Glomerular visceral epithelial cell (primary cell): ENCODE measurements around the gene ALDOA.

Source experiments
- DNase-seq: peaks from one replicate; pipeline ENCODE4 v3.0.0-alpha.2; 2016; ENCODE audit errors: extremely low spot score

ALDOA gene

DNA sequence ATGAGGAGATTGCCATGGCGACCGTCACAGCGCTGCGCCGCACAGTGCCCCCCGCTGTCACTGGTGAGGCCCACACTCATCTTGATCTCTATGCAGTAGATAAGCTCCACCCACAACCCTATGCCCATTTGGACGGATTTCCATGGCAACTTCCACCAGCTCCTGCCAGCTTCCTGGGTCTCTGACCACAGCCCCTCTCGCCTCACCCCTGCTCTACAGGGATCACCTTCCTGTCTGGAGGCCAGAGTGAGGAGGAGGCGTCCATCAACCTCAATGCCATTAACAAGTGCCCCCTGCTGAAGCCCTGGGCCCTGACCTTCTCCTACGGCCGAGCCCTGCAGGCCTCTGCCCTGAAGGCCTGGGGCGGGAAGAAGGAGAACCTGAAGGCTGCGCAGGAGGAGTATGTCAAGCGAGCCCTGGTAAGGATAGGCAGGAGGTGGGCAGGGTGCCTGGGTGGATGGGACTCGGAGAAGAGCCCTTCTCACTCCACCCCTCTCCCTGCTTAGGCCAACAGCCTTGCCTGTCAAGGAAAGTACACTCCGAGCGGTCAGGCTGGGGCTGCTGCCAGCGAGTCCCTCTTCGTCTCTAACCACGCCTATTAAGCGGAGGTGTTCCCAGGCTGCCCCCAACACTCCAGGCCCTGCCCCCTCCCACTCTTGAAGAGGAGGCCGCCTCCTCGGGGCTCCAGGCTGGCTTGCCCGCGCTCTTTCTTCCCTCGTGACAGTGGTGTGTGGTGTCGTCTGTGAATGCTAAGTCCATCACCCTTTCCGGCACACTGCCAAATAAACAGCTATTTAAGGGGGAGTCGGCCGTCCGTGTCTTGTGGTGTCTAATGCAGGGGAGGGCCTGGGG lies 4.3 kb downstream of the ALDOA start:
- no peak for DNase-seq

DNA sequence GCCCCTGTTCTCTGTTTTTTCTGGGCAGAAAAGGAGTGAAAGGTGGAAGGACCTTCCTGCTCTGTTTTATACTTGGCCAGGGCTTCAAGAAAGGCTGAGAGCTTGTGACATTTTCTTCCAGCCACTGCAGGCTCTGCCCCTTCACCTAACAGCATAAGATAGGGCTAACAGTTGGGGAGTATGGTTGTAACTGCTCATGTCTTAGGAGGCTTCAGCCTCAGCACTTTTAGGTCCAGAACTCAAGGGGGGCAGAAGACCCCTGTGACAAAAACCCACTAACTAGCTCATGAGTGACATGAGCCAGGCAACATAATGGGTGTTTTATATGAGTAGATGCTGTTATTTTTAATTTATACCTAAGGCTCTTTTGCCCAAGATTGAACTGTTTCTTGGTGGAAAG lies 4.9 kb downstream of the ALDOA start:
- no peak for DNase-seq

DNA sequence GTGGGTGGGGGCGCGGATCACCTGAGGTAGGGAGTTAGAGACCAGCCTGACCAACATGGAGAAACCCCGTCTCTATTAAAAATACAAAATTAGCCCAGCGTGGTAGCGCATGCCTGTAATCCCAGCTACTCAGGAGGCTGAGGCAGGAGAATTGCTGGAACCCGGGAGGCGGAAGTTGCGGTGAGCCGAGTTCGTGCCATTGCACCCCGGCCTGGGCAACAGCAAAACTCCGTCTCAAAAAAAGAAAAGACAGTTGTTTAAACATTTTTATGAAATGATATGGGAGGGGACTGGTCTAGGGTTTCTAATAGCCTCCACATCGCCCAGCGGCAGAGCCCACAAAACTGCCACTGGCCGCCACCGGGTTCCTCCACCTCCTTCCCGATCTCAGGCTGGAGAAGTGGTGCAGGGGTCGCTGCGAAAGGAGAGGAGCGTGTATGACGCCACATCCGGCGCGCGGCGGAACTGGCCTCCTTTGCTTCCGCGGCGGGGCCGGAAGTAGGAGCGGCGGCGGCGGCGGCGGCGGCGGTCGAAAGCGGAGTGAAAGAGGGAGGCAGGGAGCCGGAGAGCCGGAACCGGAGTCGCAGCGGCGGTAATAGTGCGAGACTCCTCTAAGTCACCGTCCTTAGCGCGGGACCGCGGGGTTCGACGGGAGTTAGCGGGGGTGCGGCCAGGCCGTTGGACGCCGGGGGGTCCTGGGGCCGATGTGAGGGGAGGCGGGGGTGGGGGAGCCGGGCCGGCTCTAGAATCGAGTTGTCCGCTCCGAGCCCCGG lies 10.1 kb downstream of the ALDOA start, which contains the start of gene PPP4C:
TSS of gene PPP4C (plus strand) at position 492 of the 773 bp plus-strand sequence. CDS start 384 bp downstream, outside the sequence.
- DNase-seq, result peak; percentile 87

DNA sequence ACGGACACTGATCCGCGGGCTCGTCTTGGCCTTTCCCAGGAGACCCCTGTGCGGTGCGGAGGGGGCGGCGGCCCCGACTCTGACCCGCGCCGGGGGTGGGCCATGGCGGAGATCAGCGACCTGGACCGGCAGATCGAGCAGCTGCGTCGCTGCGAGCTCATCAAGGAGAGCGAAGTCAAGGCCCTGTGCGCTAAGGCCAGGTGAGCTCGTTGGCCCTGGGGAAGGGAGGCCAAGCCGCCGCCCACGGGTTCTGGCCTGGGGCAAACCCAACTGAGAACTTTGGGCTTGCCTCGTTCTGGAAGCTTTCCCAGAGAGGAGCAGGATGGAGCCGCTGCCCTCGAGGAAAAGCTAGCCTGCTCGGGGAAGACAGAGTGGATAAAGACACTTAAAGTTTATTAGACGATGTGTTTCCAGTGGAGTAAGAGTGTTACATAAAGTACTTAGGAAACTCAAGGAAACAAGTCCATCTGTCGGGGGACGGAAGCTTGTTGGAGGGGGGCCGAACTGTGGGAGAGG lies 10.8 kb downstream of the ALDOA start:
- DNase-seq, result no peak

DNA sequence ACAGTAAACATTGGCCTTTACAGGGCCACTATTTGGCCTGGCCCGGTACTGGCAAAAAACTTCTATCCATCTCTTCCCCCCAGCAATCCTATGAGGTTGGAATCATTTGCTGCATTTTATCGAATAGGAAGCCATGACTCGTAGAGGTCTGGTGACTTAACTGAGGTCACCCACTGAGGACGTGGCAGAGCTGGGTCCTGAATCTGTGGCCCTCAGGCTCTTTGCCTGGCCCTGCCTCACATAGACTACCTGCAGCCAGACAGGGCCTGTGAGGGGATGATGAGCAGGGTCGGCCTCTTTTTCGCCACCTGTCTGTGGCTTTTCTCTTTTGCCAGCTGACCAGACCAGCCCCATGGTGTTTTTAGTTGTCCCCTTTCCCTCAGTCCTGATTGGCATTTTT lies 12.1 kb downstream of the ALDOA start:
- DNase-seq, result no peak

DNA sequence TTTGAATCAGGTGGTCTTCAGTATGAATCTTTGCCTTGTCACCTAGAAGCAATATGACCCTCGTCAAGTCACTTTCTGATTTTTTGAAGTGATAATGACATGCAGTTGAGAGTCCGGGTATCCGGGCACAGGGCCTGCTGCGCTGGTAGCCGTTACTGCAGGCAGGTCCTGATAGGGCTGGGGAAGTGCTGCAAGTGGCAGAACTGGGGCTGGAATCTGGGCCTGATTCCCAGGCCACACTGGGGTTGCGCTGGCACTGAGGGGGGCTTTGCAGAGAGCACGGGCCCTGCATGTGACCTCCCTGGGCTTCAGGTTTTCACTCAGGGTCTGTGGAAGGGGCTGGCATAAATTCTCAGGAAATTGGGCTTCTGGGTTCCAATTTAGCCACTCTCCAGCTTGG lies 13.2 kb downstream of the ALDOA start:
- no peak for DNase-seq

DNA sequence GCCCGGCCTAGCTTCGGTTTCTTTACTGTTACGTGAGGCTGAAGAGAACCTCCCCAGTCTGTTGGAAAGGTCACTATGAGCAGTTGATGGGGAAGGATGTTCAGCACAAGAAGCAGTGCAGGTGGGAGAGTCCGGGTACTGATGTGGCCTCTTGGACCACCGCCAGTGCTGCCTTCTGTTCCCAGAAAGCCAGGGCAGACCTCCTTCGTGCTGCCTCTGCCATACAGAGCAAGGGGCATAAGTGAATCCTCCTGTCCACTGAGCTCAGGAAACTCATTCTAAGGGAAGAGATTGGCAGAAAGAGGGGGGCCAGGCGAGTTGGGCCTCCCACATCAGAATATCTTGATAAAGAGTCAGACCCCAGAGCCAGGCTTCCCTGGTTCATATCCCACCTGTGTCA lies 13.9 kb downstream of the ALDOA start:
- DNase-seq, result no peak

DNA sequence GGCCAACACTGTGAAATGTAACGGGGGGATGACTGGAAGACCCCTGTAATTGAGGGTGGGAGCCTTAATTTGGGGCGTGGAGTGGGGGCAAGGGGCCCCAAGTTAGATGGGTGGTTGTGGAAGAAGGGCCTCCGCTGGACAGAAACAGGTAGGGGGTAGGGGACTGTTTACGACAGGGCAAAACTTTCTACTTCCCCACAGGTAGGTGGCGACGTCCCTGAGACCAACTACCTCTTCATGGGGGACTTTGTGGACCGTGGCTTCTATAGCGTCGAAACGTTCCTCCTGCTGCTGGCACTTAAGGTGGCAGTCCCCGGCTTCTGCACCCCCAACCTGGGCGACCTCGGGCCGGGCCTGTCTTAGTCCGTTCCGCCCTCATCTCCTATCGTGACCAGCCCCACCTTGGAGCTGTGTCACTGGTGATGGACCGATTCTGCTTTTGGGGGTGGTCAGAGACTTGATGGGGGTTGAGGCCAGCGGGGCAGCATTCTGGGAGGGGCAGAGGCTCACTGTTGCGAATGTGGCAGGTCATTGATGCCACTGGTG lies 17.1 kb downstream of the ALDOA start:
- DNase-seq, result no peak

DNA sequence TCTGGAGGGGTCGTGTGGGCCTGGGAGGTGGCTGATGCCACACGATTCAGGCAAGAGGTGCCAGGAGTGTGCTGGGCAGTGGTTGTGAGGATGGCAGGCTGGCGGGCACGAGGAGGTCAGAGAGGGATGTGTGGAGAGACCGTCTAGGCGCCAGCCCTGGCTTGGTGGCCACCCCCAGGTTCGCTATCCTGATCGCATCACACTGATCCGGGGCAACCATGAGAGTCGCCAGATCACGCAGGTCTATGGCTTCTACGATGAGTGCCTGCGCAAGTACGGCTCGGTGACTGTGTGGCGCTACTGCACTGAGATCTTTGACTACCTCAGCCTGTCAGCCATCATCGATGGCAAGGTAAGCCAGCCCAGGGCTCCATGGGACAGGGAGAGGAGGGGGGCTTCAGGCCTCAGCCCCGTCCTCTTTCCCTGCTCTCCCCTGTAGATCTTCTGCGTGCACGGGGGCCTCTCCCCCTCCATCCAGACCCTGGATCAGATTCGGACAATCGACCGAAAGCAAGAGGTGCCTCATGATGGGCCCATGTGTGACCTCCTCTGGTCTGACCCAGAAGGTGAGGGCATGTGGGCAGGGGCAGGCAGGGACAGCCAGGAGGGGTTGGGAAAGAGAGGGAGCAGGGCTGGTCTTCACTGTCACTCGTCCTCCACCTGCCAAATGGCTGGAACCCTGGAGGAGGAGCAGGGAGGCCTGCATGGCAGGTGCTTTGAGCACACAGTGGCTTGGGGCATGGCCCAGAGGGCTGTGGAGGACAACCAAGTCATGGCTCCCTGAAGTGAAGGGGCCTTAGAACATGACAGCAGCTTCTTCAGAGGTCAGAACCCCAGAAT lies 17.9 kb downstream of the ALDOA start:
- no peak for DNase-seq

DNA sequence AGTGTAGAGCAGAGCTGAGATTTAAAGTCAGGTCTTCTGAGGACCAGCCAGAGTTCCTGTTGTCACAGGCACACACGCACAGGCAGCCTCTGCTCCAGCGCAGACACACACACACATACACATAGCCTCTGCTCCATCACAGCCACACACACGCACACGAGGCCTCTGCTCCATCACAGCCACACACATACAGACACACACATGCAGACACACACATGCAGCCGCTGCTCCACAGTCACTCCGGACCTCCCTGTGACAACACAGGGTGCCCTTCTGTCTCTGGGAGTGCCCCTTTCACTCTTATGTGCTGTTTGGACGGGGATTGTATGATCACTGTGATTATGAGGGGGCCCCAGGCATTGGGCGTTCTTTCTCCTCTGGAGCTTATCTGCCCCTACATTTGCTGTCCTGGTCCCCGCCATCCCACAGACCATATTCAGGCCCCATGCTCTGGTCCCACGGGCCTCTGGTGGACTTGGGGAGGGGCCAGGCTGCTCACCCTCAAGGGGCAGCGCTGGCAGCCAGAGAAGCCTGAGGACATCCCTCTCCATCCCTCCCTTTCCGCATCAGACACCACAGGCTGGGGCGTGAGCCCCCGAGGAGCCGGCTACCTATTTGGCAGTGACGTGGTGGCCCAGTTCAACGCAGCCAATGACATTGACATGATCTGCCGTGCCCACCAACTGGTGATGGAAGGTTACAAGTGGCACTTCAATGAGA lies 18.7 kb downstream of the ALDOA start:
- DNase-seq, result no peak

DNA sequence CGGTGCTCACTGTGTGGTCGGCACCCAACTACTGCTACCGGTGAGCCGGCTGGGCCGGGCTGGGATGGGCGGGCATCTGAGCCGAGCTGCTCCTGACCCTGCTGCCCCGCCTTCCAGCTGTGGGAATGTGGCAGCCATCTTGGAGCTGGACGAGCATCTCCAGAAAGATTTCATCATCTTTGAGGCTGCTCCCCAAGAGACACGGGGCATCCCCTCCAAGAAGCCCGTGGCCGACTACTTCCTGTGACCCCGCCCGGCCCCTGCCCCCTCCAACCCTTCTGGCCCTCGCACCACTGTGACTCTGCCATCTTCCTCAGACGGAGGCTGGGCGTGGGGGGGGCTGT lies 19.2 kb downstream of the ALDOA start:
- no peak for DNase-seq

DNA sequence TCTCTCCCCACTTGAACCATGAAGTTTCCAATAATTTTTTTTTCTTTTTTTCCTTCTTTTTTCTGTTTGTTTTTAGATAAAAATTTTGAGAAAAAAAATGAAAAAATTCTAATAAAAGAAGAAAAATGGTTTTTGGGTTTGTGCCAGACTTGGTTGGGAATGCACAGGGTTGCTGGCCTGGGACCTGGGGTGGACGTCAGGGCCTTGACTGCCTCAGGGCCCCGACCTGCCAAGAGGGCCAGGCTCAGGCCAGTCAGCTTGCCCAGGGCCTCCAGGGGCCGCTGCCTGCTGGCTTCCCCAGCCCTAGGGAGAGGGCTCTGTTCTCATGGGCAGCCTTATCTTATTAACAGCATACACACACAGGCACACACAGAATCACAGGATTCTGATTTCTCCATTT lies 19.7 kb downstream of the ALDOA start:
- DNase-seq, result no peak

DNA sequence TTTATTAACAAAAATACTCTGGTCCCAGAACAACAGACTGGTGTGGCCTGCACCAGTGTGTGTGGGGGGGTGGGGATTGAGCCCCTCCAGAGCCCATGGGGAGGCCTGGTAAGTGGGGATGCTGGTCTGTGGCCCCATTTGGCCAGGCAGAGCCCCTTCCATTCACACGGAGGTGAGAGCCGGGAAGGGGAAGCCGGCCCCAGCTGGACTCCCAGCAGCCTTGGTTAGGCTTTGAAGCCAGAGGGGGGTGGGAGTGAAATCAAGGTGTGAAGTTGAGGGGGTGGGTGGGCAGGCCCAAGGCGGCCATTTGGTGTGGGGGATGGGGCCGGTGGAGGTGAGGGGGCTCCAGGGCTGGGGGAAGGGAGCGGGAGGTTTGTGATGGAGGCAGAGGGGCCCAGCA lies 20.3 kb downstream of the ALDOA start:
- no peak for DNase-seq

DNA sequence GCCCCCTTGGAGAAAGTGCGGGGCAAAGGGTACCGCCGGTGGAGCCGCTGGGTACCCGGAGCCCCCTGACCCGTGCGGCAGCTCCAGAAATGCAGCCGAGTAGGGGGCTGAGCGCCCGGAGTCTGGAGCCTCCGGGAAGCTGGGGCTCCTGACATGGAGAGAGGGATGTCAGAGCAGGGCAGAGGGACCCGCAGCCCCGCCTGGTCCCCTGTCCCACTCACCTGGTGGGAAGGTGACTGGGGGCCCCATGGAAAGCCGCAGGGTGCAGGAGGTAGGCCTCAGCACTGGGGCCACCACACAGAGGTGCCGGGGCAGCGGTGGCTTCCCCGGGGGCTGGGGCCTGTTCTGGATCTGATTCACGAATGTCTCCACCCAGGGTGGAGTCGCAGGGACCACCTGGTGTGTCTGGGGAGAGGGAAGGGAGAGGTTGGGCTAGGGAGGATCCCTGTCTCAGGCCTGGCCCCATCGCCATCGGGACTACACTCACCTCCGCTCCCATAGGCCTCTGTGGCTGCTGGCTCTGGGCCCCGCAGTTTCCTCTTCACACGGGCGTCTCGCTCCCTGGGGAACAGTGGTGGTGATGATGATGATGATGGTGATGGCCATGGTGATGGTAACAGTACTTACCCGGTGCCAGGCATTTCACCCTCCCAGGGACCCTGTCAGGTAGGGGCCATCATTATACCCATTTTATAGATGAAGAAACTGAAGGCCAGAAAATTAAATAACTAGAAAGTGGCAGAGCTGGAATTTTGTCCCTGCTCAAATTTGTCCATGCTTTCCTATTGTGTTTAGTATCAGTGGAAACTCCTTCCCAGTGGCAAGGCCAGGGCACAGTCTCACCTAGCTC lies 21.0 kb downstream of the ALDOA start:
- no peak for DNase-seq

DNA sequence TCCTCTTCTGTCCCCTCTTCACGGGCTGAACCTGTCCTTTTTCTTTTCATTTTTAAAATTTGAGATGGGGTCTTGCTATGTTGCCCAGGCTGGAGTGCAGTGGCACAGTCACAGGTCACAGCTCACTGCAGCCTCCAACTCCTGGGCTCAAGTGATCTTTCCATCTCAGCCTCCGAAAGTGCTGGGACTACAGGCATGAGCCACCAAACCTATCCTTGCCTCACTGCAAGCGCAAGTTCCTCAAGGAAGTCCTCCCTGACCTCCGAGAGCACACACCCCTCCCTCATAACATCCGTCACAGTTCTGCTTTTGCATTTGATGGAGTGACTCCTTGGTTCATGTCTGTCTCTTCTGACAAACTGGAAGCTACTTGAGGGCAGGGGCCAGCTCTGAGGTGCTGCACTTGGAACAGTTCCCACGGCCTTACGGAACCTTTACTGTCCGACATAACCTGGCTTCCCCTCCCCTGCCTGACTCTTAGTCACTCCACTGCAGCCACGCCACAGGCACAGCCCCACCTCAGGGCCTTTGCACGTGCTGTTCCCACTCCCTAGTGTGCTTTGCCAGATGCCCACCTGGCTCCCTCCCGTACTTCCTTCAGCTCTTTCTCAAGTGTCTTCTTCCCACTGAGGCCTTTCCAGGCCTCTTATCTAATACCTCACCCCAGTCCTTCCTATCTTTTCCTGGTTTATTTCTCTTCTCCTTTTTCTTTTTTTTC lies 21.8 kb downstream of the ALDOA start:
- no peak for DNase-seq

DNA sequence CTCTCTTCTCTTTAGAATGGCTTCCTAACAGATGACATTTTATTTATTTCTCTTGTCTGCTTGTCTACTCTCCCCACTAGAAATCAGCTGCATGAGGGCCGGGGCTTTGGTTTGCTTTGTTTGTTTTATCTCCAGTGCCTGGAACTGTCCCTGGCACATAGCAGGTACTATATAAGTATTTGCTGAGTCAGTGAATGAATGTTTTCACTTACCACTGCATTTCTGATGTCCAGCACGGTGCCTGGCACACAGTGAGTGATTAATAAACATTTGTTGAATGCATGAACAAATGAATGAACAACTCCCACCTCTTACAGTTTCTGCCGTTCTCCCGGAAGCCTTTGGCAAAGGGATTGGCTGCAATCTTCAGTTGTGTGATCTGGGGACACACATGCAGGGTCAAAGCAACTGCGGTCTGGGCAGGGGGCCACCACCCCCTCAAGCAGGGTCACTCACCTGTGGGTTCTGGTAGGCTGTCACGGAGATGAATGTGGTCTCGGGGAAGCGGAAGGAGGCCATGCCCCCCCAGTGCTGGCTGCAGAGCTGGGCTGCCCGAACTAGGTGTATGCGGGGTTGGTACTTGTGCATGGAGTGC lies 22.8 kb downstream of the ALDOA start:
- DNase-seq, result no peak

DNA sequence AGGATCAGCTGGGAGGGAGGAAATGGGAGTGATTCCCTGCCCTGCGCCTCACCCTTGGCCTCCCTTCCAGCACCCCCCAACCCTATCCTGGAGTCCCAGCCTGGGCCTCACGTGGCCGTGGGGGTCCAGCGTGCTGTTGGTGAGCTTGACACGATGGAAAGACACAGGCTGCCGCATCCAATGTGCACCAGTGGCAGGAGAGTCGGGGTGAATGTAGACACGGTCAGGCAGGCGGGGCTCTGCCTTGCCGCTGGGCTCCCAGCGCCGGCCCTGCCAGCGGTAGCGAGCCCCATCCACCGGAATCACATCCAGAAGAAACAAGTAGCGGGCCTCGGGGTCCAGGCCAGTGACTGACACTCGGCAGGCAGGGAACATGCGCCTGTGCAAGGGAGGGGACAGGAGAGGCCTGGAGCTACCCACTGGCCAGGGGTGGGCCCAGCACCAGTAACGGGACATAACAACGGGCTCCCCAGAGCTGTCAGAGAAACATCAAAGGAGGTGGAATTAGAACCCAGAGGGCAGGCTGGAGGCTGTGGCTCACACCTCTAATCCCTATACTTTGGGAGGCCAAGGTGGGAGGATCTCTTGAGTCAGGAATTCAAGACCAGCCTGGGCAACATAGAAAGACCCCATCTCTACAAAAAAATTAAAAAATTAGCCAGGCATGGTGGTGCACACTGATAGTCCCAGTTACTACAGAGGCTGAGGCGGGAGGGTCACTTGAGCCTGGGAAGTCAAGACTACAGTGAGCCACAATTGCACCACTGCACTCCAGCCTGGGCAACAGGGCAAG lies 23.5 kb downstream of the ALDOA start:
- no peak for DNase-seq

DNA sequence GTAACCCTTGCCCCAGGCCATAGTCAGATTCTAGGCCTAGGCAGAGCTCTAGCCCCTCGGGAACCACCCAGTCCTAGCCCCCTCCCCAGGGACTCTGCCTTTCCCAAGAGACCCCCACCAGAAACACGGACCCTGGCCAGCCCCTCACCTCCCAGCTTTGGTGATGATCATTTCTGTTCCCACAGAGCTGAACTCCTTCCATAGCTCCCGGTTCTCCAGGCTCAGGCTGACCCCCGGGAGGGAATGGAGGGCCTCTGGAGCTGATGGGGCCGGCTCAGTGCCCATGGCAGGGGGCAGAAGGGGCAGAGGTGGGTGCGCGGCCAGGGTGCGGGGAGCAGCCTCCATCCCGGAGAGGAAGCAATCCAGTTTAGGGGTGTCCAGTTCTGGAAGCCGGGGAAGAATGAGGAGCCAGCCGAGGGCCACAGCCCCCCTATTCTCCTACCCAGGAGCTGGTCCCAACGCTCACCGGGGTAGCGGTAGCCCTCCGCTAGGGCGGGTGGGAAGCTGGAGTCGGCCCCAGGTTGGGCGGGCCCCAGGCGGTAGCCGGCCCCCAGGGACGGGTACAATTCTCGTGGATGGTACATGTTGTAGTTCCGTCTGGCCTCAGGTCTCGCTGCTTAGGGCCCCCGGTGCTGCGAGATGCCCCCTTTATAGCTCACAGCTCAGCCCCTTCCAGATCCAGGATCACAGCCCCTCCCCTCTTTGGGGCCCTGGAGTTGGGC lies 25.2 kb downstream of the ALDOA start:
- DNase-seq, result no peak
